ENCODE results near the gene YPEL5.
A peak's percentile ranks its signal among the peaks of the same experiment; 100 is the strongest.

Gene YPEL5

DNA sequence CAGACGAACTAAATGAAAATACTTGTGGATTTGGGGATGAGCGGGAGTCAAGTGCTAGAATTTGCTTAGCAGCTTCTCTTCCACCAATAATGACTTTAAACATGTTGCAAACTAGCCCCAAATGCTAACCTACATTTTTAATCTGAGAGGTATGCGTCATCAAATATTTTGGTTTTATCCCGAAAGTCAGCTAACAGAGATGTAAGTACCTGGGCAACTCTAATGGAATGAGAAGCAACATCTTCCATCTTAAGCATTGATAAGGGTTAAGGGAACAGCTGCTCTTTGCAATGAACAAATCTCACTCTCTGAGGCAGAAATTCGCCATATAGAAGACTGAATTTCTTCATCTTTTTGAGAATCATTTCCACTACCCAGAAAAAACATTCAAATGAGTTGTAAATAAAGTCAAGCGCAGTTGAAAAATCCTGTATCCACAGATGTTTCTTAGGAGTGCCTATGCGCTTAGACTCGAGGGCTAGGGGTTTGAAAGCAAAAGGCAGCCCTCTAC, 926 bp upstream of the YPEL5 start:
- Histone ChIP-seq H3K27me3 (ENCODE audit: insufficient read depth, poor library complexity, severe bottlenecking) (no peaks in the 10 kb centered on the region), H3K9me3 (ENCODE audit: severe bottlenecking) (no peaks in the 10 kb centered on the region), H3K27ac (ENCODE audit: poor library complexity, severe bottlenecking) (no peak overlapping the region), H3K4me1 (ENCODE audit: insufficient read depth, poor library complexity, severe bottlenecking) (peaks cover 23% of the 10 kb centered on the region), H3K36me3 (ENCODE audit: low read depth) (peaks cover 25% of the 10 kb centered on the region), H3K4me3 (ENCODE audit: severe bottlenecking) (peak overlapping the region; percentile 27)
- TF ChIP-seq, protein P1, sequence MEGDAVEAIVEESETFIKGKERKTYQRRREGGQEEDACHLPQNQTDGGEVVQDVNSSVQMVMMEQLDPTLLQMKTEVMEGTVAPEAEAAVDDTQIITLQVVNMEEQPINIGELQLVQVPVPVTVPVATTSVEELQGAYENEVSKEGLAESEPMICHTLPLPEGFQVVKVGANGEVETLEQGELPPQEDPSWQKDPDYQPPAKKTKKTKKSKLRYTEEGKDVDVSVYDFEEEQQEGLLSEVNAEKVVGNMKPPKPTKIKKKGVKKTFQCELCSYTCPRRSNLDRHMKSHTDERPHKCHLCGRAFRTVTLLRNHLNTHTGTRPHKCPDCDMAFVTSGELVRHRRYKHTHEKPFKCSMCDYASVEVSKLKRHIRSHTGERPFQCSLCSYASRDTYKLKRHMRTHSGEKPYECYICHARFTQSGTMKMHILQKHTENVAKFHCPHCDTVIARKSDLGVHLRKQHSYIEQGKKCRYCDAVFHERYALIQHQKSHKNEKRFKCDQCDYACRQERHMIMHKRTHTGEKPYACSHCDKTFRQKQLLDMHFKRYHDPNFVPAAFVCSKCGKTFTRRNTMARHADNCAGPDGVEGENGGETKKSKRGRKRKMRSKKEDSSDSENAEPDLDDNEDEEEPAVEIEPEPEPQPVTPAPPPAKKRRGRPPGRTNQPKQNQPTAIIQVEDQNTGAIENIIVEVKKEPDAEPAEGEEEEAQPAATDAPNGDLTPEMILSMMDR (IDR thresholded peaks at IDR 0.05; ENCODE audit: poor library complexity, severe bottlenecking) = no peak
- ATAC-seq (ENCODE audit: low read depth) = no peak
- DNase-seq (ENCODE audit: low spot score) = no peak

GRCh38 chr2:30147196-30147714, 448 bp downstream of the YPEL5 start:
- no peak for ATAC-seq (ENCODE audit: low read depth)
- TF ChIP-seq, protein P1 (IDR thresholded peaks at IDR 0.05; ENCODE audit: poor library complexity, severe bottlenecking) = no peak
- Histone ChIP-seq H3K4me3 (ENCODE audit: severe bottlenecking) (peak overlapping the region; percentile 96), H3K36me3 (ENCODE audit: low read depth) (peaks cover 31% of the 10 kb centered on the region), H3K4me1 (ENCODE audit: insufficient read depth, poor library complexity, severe bottlenecking) (peaks cover 23% of the 10 kb centered on the region), H3K9me3 (ENCODE audit: severe bottlenecking) (no peaks in the 10 kb centered on the region), H3K27ac (ENCODE audit: poor library complexity, severe bottlenecking) (peak overlapping the region; percentile 66), H3K27me3 (ENCODE audit: insufficient read depth, poor library complexity, severe bottlenecking) (no peaks in the 10 kb centered on the region)
- DNase-seq (ENCODE audit: low spot score) = no peak

DNA sequence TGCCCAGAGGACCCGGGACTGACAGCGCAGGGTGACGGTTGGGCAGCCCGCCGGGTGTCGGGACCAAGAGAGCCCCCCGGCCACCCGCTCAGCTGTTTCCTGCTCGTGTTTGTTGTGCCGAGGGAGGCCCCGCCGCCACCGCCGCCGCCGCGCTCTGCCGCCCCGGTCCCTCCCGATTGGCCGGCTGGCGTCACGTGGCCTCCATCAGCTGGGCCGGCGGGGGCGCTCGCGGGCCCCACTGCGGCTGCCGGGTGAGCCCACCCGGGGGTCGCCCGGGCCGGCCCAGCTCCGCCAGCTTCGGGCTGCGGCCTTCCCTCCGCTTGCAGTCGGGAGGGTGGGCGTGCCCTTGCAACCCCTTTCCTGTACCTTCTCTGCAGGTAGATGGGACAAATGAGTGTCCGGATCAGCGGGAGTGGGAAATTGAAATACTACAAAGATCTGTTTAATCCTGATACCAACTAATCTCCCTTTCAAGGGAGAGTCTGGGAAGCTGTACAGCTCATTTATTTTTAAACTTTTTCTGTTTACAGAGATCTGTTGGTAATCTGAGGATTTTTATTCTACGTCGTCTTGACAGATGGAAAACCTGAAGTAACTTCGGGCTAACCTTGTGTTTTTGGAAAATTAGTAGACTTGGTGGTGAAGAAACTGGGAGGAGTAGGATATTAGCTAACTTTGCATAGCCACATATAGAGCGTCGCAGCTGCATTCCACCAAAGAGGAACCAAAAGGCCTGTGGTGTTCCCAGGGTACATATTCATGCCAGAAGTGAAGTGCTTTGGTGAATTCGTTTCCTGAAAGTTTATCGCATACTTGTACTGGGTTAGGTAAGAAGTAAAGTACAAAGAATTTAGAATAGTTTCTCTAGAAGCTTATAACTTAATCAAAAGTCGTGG, 1.2 kb downstream of the YPEL5 start:
- Histone ChIP-seq H3K27ac (ENCODE audit: poor library complexity, severe bottlenecking) (peak overlapping the region; percentile 66), H3K4me1 (ENCODE audit: insufficient read depth, poor library complexity, severe bottlenecking) (peaks cover 23% of the 10 kb centered on the region), H3K27me3 (ENCODE audit: insufficient read depth, poor library complexity, severe bottlenecking) (no peaks in the 10 kb centered on the region), H3K36me3 (ENCODE audit: low read depth) (peaks cover 31% of the 10 kb centered on the region), H3K4me3 (ENCODE audit: severe bottlenecking) (peak overlapping the region; percentile 96), H3K9me3 (ENCODE audit: severe bottlenecking) (no peaks in the 10 kb centered on the region)
- peak; percentile 71 for DNase-seq (ENCODE audit: low spot score)
- ATAC-seq (ENCODE audit: low read depth) = no peak
- TF ChIP-seq, protein P1 (IDR thresholded peaks at IDR 0.05; ENCODE audit: poor library complexity, severe bottlenecking) = peak; percentile 82

DNA sequence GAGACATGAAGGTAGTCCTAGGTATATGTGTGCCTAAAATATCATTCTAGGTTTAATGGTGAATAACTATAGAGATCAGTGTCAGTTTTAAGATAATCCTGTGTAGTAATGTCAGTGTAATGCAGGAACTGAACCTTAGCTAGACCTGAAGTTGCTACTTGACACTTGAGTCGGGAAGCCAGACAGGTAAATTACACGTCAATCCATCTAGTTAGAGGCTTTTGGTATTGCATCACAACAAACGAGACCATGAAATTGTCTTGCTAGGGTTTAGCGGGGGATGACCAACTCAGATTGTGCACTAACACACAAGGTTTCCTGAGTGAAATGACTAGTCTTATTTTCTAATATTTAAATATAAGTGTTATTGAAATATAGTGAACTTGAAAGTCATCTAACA, 2.0 kb downstream of the YPEL5 start:
- no peak for ATAC-seq (ENCODE audit: low read depth)
- H3K4me3 ChIP-seq (ENCODE audit: severe bottlenecking) = no peak overlapping the region
- no peaks in the 10 kb centered on the region for H3K9me3 ChIP-seq (ENCODE audit: severe bottlenecking)
- TF ChIP-seq, protein P1 (IDR thresholded peaks at IDR 0.05; ENCODE audit: poor library complexity, severe bottlenecking) = no peak
- H3K27ac ChIP-seq (ENCODE audit: poor library complexity, severe bottlenecking) = no peak overlapping the region
- H3K36me3 ChIP-seq (ENCODE audit: low read depth) = peaks cover 38% of the 10 kb centered on the region
- no peaks in the 10 kb centered on the region for H3K27me3 ChIP-seq (ENCODE audit: insufficient read depth, poor library complexity, severe bottlenecking)
- H3K4me1 ChIP-seq (ENCODE audit: insufficient read depth, poor library complexity, severe bottlenecking) = peaks cover 23% of the 10 kb centered on the region
- no peak for DNase-seq (ENCODE audit: low spot score)
